H1 (cell line): ENCODE measurements around the gene ADCY5. TPM values are rescaled to one million over a fixed set of nuclear protein-coding genes. Genes with fewer than 3 reads are reported as not detected.

ENCODE experiments used
- EGR1 ChIP-seq: IDR thresholded peaks from 2 replicates; pipeline ENCODE4 v1.6.1; 2011; ENCODE audit warnings: low read depth, low read length, borderline replicate concordance
- polyA plus RNA-seq, 7 experiments: library from polyadenylated mRNA; depleted of rRNA in 3 of 7; stranded (reverse) in 5 of 7; unstranded in 2 of 7; fragments of >200 nt in 5 of 7; fragments of 200-250 nt in 2 of 7; gene quantifications; 1 replicate in 5 of 7; 2 replicates in 1 of 7; 4 replicates in 1 of 7; pipeline versions ENCODE4 v1.2.1 to v1.2.3, GENCODE V29; 2011 to 2013; ENCODE audit warnings: missing spikeins in 2 of 7, mixed read lengths in 2 of 7
- total RNA-seq: library from RNA; stranded (reverse); fragmentation: NEBNext Ultra II Directional; extraction: Animal tissue kit (Norgen Biotek cat#: 25700); gene quantifications from 2 replicates; pipeline ENCODE4 v1.2.1, GENCODE V29; 2021

Gene ADCY5
- total and polyA plus RNA-seq, 2 of the 8 experiments (the other 6 are each of a cell fraction or from before 2014, with no cell fraction given): 18.9 to 40.8 TPM

- TF ChIP-seq EGR1: no peak
Observed at GRCh38 chr3:123319760-123320159, 129.1 kb downstream of the ADCY5 start (continued).
